Ishikawa (cell line): Measurements from ENCODE around the gene NOP10.

Experiments used
- CREB1 ChIP-seq: IDR thresholded peaks from 2 replicates; pipeline ENCODE4 v1.6.1; 2012; ENCODE audit warnings: low read depth
- EGR1 ChIP-seq: IDR thresholded peaks from 2 replicates; pipeline ENCODE4 v1.6.1; 2012
- EP300 ChIP-seq: IDR thresholded peaks from 2 replicates; pipeline ENCODE4 v1.6.1; 2012; ENCODE audit warnings: borderline replicate concordance
- FOXM1 ChIP-seq: IDR thresholded peaks from 2 replicates; pipeline ENCODE4 v1.6.1; 2012; ENCODE audit warnings: low read depth, borderline replicate concordance
- MAX ChIP-seq: IDR thresholded peaks from 2 replicates; pipeline ENCODE4 v1.6.1; 2012
- NFIC ChIP-seq: IDR thresholded peaks from 2 replicates; pipeline ENCODE4 v1.6.1; 2012
- TAF1 ChIP-seq: IDR thresholded peaks from 2 replicates; pipeline ENCODE4 v1.6.1; 2012; ENCODE audit warnings: low read depth, mild to moderate bottlenecking
- TCF12 ChIP-seq: IDR thresholded peaks from 2 replicates; pipeline ENCODE4 v1.6.1; 2012; ENCODE audit warnings: low read depth
- USF1 ChIP-seq: IDR thresholded peaks from 2 replicates; pipeline ENCODE4 v1.6.1; 2012
- ZBTB7A ChIP-seq: IDR thresholded peaks from 2 replicates; pipeline ENCODE4 v1.6.1; 2012; ENCODE audit warnings: low read depth

GRCh38 chr15:34318277-34319079 is 24.5 kb downstream of the NOP10 start:
- TF ChIP-seq EGR1 (no peak), CREB1 (no peak), FOXM1 (no peak), TAF1 (no peak), ZBTB7A (no peak), MAX (no peak), EP300 (no peak), NFIC (no peak), TCF12 (no peak), USF1 (peak; percentile 89)
